Coronary artery (tissue), 2 donors: ENCODE results near the gene PIK3CB.
"Not testable (repeated sequence)": the region's sequence is repeated elsewhere in the genome, so short reads cannot be mapped to it uniquely, and the experiment has no call there.

Experiments used
- DNase-seq: peaks from one replicate; pipeline ENCODE4 v3.0.0-alpha.2; 2017; ENCODE audit warnings: low spot score
- H3K27ac ChIP-seq, 2 donors: fragments of 200-600 bp; sonication (generic); one replicate each; pipeline ENCODE4 v1.5.1; 2016 to 2019
- H3K4me3 ChIP-seq: fragments of 200-600 bp; sonication (generic); 2 replicates; pipeline ENCODE4 v1.5.1; 2016; ENCODE audit warnings: mild to moderate bottlenecking, moderate library complexity
- CTCF ChIP-seq: fragments of 200-600 bp; sonication (generic); IDR thresholded peaks from one replicate; pipeline ENCODE4 v1.5.1; 2019; ENCODE audit warnings: antibody characterized with exemption

Gene PIK3CB

GRCh38 chr3:138861798-138862197, 27.1 kb upstream of the PIK3CB start:
- Histone ChIP-seq H3K27ac (no peak overlapping the region), H3K4me3 (no peak overlapping the region)
- no peak for TF ChIP-seq CTCF
- no peak for DNase-seq

DNA sequence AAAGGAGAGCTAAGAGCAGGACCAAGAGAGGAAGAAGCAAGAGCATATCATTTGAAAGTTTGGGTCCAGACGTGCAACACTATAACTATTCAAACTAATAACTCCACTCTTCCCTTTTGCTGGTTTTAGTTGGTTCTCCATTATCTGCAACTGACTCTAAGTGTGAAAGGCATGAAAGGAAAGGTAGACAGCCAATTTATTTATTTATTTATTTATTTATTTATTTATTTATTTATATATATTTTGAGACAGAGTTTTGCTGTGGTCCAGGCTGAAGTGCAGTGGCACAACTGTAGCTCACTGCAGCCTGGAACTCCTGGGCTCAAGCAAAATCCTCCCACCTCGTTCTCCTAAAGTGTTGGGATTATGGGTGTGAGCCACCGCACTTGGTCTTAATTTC, 22.1 kb upstream of the PIK3CB start:
- Histone ChIP-seq H3K27ac (no peak overlapping the region), H3K4me3 (no peak overlapping the region)
- TF ChIP-seq CTCF, result no peak
- DNase-seq, result no peak

GRCh38 chr3:138854940-138855339, 20.2 kb upstream of the PIK3CB start:
- Histone ChIP-seq H3K4me3 (no peak overlapping the region), H3K27ac (no peak overlapping the region)
- no peak for DNase-seq
- no peak for TF ChIP-seq CTCF

DNA sequence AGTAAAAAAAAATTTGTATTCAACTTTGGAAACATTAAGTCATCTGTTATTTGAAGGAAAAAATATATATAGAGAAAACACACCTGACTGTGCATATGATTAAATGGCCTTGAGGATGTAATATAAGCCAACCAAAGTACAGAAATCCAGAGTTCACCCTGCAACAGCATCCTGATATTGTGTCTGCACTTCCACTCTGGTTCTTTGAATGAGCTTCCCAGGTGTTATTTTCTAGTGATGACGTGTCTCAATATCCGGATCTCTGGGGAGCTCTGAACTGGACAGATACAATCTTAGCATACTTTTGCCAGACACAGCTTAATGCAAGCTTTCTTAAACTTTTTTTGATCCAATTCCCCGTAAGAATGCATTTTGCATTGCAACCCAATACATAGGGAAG, 19.5 kb upstream of the PIK3CB start:
- no peak for TF ChIP-seq CTCF
- Histone ChIP-seq H3K27ac (no peak overlapping the region), H3K4me3 (no peak overlapping the region)
- DNase-seq, result no peak

DNA sequence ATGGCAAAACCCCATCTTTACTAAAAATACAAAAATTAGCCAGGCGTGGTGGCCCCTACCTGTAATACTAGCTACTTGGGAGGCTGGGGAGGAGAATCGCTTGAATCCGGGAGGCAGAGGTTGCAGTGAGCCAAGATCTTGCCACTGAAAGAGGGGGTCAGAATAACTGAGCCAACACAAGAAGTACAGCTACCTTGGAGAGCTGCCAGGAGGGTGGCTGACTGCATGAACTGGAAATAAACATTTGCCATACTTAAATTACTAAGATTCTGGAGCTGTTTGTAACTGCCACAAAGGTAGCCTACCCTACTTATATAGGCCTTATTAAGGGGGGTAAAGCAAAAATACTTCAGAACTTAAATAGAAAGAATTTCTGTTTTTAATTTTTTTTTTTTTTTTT, 15.4 kb upstream of the PIK3CB start:
- H3K4me3 ChIP-seq, result no peak overlapping the region
- no peak for TF ChIP-seq CTCF
- no peak overlapping the region for H3K27ac ChIP-seq
- DNase-seq, result no peak

DNA sequence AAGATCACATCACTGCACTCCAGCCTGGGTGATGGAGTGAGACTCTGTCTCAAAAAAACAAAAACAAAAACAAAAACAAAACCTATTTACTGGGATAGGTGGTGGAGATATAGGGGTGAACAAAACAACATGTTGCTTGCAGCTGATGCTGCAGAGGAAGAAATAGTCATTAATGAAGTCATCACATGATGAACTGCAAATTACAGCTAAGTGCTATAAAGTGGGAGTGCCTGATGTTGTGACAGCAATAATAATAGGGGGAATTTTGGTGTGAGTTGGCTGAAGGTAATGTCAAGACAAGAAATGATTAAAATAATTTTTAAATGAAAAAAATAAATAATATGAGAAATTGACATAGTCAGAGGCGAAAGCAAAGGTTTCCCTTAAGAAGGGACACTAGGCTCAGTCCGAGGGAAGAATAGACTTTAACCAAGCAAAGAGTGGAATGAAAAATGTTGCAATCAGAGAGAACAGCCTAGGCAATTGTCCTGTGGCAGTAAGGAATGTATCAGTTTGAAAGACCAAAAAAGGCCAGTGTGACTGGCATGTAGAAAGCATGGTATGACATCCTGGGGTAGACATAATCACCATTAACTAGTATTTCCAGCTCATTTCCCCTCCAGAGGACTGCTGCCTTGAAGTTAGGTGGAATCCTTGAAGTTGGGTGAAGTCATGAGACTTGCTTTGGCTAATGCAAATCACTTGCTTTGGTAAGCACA, 14.7 kb upstream of the PIK3CB start:
- Histone ChIP-seq H3K27ac (no peak overlapping the region), H3K4me3 (no peak overlapping the region)
- DNase-seq, result no peak
- TF ChIP-seq CTCF, result no peak

DNA sequence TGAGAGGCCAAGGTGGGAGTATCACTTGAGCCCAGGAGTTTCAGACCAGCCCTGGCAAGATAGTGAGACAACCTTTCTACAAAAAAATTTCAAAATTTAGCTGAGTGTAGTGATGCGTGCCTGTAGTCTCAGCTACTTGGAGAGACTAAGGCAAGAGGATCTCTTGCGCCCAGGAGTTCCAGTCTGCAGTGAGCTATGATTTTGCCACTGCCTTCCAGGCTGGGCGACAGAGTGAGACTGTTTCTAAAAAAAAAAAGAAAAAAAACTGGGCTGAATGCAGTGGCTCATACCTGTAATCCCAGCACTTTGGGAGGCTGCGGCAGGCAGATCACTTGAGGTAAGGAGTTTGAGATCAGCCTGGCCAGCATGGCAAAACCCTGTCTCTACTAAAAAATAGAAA, 14.0 kb upstream of the PIK3CB start:
- Histone ChIP-seq H3K4me3 (no peak overlapping the region), H3K27ac (no peak overlapping the region)
- no peak for DNase-seq
- no peak for TF ChIP-seq CTCF

GRCh38 chr3:138846824-138847223, 12.1 kb upstream of the PIK3CB start:
- H3K4me3 ChIP-seq, result not testable (repeated sequence)

More at GRCh38 chr3:138846824-138847223, 12.1 kb upstream of the PIK3CB start:
- not testable (repeated sequence) for H3K27ac ChIP-seq, DNase-seq
